Dermis blood vessel endothelial cell (primary cell): ENCODE data around the gene TMED4. TPM values are rescaled to one million over a fixed set of nuclear protein-coding genes. Genes with fewer than 3 reads are reported as not detected.
"Not testable (repeated sequence)": the region's sequence is repeated elsewhere in the genome, so short reads cannot be mapped to it uniquely, and the experiment has no call there.

Source experiments
- DNase-seq: peaks from one replicate; pipeline ENCODE4 v3.0.0; 2010
- total RNA-seq: library from RNA; depleted of rRNA; stranded (reverse); fragments of >200 nt; gene quantifications from 2 replicates; pipeline ENCODE4 v1.2.3, GENCODE V29; 2014

Gene TMED4
- total RNA-seq, 1 donor from 2014 or later = 191 TPM

DNA sequence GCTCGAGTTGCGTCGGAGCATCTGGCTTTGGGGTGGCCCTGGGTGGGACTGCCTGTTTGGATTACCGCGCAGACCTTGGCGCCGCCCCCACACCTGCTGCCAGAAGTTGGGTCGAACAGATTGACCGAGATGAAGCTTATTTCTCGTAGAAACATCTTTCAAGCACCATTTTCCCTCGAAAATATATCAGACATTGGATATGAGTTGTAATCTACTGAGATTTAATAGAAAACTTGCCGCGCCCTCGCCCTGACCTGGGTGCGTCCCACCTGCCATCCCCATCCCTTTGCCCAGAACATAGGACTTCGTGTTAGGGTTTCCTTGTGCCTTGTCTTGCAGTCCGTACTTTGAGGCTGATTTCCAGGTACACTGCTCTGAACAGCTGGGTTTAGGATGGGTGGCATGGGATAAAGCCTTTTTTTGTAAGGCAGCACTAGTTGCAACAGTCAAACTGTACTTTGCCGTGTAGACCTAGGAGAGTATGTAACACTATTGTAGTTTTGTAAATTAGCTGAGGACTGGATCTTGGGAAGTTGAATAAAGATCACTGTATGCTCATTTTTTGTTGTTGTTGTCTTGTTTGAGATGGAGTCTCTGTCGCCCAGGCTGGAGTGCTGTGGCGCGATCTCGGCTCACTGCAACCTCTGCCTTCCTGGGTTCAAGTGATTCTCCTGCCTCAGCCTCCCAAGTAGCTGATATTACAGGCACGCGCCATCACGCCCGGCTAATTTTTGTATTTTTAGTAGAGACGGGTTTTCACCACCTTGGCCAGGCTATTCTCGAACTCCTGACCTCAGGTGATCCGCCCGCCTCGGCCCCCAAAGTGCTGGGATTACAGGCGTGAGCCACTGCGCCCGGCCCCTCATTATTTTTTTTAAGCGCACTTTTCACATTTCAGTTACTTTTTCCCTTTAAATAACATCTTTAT, 25.4 kb upstream of the TMED4 start:
- no peak for DNase-seq

DNA sequence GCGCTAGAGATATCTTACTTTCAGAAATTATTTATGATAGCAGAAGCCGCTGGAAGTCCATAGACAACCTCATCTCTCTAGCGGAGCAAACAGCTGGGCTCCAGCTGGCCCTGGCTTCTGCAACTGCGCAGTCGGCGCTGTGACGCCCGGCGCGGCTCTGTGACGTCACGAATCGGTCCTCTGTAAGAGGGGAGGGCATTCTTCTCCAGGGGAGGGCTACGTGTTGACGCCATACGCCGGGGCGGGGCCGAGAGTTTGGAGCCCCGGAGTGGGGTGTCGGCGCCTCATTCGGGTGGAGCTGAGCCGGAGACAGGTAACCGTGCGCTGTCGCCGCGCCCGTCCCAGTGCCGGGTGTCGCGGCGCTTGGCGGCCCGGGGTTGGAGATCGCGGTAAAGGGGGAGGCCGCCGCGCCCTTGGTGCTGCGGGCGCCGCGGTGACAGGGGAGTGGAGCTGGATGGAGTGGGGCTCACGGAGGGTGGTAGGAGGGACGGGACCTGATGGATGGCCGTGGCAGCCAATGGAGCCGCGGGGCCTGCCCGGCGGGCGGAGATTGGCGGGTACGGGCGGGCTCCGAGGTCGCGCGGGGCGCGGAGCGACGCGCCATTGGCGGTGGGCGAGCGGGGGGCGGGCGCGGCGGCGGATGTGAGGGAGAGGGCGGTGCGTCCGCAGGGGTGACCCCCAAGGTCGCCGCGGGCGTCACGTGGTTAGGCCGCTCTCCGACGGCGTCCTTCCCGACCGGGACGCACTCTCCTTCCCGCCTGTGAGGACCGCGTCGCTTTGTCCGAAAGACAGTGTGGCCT, 24.5 kb upstream of the TMED4 start, which contains the start of gene OGDH:
Gene OGDH, plus strand, starts transcription at position 287 of the 800 bp plus-strand sequence. CDS start 17,717 bp downstream, outside the sequence.
- DNase-seq = peak; percentile 99

- no peak for DNase-seq
These were observed 22.9 kb upstream of the TMED4 start for GRCh38 chr7:44604941-44605340.

- DNase-seq = no peak
These were observed 21.2 kb upstream of the TMED4 start for GRCh38 chr7:44603193-44603592.

DNA sequence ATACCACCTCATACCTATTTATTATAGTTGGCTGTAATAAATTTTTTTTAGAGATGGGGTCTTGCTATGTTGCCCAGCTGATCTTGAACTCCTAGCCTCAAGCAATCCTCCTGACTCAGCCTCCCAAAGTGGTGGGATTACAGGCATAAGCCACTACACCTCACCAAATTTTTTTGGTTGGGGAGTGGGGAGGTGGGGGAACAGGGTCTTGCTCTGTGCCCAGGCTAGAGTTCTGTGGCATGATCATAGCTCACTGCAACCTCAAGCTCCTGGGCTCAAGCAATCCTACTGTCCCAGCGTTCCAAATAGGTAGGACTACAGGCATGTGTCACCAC, 20.5 kb upstream of the TMED4 start:
- no peak for DNase-seq

GRCh38 chr7:44599222-44599621, 17.2 kb upstream of the TMED4 start:
- no peak for DNase-seq

DNA sequence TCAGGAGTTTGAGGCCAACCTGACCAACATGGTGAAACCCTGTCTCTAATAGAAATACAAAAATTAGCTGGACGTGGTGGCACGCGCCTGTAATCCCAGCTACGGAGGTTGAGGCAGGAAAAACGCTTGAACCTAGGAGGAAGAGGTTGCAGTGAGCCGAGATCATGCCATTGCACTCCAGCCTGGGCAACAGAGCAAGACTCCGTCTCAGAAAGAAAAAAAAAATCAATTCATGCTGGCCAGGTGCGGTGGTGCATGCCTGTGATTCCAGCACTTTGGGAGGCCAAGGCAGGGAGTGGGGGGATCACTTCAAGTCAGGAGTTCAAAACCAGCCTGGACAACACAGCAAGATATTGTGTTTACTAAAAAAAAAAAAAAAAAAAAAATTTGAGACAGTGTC, 15.2 kb upstream of the TMED4 start:
- DNase-seq = not testable (repeated sequence)

DNA sequence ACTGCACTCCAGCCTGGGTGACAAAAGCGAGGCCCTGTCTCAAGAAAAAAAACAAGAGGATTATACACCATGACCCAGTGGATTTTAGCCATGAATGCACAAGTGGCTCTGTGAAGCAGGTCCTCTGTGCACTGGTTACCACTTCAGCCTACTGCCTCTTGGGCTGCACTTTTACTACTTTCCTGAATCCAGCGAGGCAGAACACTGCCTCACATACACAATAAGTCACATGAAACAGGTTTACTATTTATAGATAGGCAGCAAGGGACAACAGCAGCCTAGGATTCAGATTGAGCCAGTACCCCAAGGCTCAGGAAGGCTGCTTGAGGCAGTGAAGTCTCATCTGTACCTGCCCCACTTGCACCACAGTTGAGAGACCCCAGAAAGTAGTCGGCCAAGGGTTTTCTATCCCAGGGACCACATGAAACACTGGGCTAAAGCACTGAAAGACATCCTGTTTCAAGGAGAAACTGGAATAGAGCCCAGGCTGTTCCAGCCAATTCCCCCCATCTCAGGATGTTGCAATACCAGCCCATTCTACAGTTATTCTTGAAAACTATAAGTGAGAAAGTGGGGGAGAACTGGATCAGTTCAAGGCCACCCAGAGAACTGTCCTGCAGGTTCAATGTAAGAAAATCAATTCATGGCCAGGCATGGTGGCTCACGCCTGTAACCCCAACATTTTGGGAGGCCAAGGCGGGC, 14.1 kb upstream of the TMED4 start:
- peak; percentile 19 for DNase-seq

DNA sequence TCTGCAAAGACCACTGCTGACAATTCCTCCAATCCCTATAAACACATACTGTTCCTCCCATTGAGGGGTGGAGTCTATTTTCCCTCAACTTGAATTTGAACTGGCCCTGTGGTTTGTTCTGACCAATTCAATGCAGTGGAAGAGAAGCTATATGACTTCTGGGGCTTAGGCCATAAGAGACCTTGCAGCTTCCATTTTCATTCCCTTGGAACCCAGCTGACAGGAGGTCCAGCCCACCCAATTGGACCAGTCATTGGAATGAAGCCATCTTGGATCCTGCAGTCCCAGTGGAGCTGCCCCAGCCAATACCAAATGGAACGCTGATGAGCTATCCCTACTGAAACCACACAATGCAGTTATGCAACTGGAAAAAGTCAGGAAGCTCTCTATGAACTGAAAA, 8.9 kb upstream of the TMED4 start:
- no peak for DNase-seq

DNA sequence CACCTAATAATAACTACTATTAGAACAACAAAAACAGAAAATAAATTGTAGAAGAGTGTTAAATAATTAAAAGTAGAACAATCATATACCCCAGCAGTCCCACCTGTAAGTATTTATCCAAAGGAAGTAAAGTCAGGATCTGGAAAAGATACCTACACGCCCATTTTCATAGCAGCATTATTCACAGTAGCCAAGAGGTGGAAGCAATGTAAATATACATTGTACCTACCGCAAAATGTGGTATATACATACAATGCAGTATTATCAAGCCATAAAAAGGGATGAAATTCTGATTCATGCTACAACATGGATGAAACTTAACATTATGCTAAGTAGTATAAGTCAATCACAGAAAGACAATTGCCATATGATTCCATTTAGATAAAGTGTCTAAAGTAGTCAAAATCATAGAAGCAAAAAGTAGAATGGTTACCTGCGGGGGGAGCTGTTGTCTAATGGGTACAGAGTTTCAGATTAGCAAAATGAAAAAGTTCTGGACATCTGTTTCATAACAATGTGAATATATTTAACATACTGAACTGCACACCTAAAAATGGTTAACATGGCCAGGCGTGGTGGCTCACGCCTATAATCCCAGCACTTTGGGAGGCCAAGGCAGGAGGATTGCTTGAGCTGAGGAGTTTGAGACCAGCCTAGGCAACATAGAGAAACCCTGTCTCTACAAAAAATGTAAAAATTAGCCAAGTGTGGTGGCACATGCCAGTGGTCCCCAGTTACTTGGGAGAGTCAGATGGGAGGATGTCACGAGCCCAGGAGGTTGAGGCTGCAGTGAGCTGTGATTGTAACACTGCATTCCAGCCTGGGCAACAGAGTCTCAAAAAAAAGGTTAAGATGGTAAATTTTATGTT, 6.0 kb upstream of the TMED4 start:
- DNase-seq = peak; percentile 81

DNA sequence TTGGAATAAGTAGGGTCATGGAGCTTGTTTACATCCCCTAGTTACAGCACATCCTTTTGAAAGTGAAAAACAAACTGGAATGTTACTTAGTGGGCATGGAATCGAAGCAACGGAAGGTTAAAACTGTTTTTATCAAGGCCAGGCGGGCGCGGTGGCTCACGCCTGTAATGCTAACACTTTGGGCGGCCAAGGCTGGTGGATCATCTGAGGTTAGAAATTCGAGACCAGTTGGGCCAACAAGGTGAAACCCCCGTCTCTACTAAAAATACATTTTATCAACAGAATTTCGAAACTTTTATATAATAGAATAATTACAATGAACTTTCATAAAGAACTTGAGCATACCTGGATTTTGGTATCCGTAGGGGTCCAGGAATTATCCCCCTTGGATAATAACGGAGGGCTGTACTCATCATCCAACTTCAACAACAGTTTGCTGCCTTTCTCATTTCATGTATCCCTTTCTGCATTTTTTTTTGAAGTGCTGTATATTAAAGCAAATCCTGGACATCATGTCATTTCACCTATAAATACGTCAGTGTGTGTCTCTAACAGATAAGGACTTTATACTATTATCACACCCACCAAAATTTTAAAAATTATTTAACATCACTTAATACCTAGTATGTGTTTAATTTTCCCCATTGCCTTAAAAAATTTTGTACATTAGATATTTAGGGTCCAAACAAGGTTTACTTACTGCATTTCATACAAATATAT, 1.3 kb upstream of the TMED4 start:
- peak; percentile 6 for DNase-seq

DNA sequence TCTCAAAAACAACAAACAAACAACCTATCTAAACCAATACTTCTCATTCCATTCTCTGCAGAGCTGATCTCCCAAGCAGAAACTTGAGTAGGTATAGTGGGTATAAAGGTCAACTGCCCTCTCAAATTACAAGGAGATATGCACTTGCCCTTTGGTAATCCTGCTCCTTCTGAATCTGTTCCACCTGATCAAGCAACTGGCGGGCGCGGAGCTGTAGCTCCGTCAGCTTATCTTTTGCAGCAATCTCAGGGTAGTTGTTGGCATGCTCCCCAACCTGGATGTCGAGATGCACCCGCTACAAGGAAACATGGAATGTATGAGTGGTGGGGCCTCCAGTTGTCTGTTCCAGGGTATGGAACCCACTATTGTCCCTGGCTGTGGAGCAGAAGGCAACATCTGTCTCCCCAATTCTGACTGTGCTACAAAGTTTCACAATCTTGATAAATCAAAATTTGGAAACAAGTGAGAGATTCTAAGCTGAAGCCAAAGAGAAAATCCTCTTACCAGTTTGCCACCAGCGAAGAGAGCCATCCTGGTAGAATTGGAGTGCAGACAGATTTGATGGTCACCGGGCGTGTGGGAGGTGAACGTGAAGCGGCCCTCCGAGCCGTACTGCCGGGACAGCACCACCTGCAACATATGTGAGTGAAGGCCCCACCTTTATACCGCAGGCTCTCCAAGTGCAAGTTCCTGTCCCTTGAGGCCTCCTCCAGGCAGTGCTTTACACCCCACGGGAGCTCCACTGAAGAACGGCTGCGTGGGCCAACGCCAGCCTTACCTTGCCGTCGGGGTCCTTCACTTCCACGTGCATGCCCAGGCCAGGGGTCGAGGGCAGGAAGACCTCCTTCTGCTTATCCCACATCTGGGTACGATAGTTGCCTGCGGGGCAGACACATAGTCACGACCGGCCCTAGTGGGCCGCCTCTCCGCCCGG, 819 bp downstream of the TMED4 start:
- peak; percentile 42 for DNase-seq

DNA sequence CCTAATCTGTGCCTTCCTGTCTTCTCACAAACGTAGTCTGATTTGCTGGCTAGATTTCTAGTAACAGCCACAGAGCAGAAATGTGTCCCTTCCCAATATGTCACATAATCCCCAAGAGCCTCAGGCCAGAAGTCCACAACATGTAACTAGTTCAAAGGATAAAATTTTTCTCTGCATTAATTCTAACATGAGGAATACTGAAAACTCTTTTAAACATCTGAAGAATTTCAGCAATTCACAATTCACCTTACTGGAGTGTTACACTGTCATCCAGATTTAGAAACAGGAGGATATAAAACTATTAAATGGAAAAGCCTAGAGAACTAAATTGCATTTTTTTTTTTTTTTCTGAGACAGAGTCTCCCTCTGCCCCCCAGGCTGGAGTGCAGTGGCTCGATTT, 5.8 kb downstream of the TMED4 start:
- no peak for DNase-seq

DNA sequence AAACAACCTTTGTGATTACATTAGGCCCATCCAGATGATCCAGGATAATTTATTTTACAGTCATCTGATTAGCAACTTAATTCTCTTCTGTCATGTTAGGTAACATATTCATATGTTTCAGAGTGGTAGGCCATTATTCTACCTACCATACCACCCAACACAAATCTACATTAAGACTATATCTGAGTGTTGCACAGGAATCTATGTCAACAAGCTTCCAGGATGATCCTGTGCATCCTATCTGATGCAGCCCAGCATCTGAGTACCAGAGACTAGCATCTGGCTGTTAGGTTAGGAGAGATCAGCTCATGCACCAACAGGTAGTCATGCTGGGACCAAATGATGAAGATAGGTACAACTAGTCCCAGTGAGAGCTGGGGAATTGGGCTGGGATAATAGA, 7.0 kb downstream of the TMED4 start:
- DNase-seq = no peak

DNA sequence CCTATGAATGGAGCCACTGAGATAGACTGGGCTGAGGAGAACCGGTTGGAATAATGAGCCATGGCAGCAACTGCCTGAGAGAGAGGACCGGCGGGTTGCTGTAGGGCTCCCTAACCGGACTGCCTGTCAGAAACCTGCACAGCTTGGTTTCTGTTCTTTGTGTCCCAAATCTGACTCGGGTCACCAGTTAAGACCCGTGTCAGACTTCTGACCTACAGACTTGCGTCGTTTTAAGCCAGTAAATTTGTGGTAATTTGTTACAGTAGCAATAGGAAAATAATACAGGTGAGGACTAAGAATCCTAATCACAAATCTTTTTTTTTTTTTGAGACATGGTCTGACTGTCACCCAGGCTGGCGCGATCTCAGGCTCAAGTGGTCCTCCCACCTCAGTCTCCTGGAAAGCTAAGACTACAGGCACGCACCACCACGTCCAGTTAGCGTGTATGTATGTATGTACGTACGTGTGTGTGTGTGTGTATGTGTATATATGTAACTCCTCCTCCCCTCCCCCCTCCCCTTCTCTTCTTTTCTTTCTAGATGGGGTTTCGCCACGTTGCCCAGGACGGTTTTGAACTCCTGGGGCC, 7.7 kb downstream of the TMED4 start:
- no peak for DNase-seq

DNA sequence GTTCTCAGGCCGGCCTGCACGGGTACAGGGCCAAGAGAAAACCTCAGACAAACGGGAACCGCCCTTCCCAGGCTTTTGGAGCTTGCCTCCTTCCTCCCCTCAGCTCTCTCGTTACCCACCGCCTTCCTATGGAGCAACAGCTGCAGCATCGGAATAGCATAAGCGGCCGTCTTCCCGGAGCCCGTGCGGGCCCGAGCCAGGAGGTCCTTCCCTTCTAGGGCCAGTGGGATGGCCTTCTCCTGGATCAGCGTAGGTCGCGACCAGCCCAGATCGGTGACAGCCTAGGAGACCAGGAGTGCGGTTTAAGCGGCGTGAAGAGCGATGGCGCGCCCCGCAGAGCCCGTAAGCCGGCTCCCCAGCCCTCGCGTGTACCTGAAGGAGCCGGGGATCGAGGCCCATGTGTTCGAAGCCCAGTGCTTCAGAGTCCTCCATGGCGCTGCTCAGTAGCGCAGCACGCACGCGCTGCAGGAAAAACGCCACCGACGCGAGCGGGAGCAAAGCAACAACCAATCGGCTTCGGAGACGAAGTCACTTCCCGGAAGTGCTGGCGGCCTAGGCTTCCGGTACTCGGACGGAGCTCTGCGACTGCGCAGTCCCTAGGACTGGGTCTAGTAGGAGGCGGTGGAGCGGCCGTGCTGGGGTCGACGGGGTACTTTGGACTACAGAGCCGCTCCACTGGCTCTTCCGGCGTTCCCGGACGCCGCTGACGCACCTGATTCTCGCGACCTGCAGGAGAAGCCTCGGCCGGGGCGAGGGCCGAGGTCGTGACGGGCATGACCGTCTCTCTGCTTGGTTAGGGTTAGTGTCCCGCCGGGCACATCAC, 8.4 kb downstream of the TMED4 start, which contains the start of gene DDX56:
Gene DDX56, minus strand, starts transcription at position 445 of the 823 bp plus-strand sequence. Its CDS starts 13 bp downstream, at position 432.
- DNase-seq = peak; percentile 97

- no peak for DNase-seq
These were observed 9.3 kb downstream of the TMED4 start for GRCh38 chr7:44572771-44573170.

GRCh38 chr7:44569959-44570358, 12.1 kb downstream of the TMED4 start:
- no peak for DNase-seq
